D341Med (cell line): ENCODE measurements around the gene HIVEP2.

ENCODE experiments used
- DNase-seq: peaks from one replicate; pipeline ENCODE4 v3.0.0; 2012; ENCODE audit warnings: low spot score

The HIVEP2 gene

DNA sequence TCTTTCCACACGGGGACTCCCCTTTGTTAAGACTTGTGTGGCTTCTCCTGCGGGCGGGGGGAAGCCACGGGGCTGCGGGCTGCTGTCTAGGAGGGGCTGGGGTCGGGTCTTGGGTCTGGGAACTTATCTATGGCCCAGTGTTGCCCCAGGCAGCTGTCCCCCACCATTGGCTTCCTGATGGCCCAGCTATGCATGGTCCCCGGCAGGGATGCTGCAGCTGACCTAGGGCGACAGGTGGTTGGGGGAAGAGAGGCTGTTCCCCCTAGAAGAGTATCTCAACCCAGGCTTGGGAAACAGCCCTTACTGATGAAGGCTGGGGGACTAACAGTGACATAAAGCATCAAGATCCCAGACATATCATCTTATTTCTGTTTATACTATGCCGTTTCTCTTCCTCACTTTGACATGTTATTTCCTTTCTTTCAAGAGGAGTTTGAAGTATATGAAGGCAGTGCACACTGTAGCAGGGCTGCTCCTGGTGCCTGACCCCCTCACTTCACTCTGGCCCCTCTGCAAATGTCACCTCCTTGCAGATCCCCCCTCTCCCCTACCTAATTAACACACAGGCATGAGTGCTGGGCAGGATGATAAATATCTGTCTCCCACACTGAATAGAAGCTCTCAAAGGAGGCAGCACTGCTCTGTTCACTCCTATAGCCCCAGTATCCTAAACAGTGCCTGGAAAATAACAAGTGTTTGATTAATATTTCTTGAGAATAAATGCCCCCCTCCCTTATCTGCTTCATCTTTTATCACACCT is 87.0 kb downstream of the HIVEP2 start:
- DNase-seq, result no peak

DNA sequence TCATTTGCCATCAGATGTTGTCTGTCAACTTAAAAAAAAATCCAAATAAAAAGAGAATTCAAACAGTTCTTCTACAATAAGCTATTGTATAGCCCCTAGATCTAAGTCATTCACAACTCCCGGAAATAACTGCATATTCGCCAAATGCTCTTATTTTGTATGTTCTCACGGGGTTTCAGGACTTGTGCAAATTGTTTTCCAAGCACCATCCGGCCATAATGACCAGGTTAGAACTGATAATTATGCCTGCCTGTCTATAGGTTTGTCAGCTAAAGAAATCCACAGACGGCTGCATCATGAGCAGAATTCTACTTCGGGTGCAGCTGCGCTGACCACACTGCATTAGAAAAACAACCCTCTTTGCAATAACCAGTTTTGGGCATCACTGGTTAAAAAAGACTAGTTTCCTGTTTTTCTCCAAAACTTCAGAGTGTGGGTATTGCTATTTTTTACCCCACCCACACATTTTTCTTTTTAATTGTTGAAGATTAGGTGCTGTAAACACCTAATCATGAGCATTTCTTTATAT is 87.7 kb downstream of the HIVEP2 start:
- DNase-seq, result no peak

DNA sequence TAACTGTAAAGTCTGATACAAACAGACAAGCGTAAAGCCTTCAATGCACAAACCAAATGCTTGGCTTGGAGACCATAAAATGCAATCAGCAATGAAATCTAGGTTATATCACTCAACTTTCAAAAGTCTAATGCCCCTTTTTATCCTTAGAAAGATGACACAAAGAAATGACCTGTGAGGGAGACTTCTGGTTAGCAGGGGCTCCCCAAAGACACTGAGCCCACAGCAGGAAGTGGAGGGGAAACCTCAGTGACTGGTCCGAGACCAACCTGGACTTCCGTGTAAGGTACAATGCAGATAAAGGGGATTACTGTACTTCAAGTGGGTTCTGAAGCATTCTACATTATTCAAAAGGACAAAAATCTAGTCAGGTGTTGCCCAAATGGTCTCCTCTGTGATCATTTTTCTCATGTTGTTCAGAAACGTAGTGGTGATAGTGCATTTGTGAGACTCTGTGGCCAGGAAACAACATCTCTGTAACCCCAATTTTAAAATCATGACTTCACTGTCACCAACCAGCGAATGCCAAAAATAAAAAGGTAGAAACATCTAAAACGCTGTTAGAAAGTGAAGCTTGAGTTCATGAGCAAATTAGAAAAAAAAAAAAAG is 88.2 kb downstream of the HIVEP2 start:
- no peak for DNase-seq

DNA sequence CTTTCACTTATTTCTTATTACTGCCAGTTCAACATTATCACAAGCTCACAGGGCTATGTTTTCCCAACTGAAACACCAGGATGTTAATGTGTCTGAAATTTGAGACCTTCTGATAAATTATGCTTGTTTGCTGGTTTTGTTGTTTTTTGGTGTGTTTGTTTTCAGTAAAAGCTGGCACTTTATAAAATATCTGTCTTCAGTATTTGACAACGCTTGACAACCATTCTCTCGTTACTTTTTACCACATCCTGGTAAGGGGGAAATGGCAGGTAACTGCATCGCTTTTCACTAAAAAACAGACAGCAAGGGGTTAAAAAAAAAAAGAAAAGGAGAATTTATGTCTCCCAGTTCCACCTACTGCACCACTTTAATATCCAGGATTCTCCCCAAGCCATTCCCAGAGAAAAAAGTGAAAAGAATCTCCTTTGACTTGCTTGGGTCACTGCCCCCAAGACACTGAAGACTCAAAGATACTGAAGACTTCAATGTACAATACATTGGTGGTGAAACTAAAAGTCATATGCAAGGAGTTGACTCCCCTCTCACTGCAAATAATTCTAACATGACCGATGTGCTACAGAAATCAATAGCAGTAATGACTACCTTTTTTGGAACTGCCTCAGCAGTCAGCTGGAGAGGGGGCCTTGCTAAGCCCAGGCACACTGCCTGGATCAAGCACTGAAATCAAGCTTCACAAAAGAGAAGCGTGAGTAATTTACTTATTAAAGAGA is 88.9 kb downstream of the HIVEP2 start:
- DNase-seq, result no peak

DNA sequence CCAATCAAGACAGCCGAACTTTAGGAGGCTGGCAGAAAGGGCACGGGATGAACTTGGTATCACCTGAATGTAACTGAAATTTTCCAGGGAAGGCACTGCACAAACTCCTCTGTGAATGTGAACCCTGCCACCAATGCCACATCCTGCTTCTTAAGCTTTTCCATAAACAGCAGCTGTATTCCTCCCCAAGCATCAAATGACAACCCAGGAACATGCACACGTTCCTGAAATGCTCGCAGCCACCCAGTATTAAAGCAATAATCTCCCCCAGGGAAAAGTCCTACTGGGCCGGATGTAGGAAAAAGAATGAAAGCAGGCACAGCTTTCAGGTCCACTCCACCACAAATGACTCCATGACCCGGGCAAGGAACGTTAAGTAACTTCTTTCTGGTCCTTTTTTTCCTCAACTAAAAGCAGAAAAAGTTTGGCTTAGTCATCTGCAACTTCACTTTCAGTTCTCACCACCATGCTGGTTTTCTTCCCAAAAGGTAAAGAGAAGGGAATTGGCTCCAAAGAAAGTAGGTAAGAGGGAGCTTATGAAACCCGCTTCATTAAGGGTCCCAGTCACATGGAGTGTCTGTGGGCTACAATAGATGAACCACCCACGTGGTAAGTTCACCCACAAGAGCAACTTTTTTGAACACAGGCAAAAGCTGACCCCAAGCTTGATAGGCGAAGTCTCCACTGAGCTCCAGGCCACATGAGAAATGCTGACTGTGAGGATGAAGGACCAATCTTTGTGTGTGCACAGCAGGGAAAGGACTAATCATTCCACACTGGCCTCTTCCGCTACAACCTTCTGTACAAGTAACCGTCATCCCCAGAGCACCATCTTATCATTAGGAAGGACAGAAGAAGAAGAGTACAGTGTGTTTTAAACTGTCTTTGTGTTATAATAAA is 90.1 kb downstream of the HIVEP2 start:
- DNase-seq, result no peak

DNA sequence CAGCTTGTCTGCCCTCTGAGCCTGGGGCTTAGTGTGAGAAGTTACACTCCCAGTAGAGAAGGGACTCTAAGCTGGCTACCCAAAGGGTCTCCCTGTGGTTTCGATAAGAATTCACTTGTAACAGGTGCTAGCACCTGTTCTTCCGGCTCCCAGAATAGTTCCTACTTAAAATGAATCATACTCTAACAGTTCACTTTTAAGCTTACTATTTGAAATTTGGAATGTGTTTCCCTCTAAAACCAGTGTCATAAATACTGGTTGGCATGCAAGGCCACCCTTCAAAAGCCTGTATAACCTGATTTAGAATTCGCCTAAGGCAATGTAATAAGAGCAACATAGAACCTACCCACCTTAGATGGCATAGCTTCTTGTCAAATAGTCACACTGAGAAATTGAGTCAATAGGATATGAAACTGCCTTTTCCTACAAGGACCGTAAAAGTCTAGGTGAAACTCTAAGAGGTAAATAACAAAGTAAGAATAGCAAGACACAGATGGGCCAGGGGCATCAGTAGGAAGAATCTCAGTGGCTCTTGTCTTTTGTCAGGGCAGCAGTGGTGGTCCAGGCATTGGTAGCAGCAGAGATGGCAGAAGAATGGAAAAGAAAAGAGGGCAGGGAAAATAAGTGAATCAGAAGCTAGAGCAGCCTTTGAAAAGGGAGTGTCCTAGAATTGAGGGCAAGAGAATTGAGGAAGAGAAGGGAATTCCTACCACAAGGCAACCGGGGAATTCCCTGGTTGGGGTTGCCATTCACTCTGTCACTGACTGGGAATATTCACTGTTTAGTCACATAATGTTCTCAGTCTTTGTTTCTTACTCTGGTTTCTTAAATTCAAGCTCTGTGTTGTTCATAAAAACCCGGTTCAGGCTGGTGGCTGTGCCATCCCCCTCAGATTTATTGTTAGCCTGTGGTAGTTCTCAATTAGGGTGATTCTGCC is 91.5 kb downstream of the HIVEP2 start:
- no peak for DNase-seq

DNA sequence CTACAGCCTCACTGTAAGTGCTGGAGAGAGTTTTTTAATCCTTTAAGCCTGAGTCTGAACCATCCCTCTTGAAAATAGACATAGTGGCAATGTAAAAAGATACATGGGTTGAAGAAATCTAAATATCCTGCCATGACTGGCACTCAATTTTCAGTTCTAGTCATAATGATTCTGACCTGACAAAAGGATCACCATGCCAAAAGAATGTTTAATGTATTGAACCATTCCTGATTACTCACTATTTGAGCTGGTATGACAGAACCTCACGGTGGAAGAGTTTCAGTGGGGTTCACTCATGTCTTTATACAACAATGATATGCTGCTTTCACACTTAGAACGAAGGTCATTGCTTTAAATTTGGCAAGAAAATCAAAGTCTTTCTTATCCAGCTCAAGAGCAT is 93.4 kb downstream of the HIVEP2 start:
- DNase-seq, result no peak

DNA sequence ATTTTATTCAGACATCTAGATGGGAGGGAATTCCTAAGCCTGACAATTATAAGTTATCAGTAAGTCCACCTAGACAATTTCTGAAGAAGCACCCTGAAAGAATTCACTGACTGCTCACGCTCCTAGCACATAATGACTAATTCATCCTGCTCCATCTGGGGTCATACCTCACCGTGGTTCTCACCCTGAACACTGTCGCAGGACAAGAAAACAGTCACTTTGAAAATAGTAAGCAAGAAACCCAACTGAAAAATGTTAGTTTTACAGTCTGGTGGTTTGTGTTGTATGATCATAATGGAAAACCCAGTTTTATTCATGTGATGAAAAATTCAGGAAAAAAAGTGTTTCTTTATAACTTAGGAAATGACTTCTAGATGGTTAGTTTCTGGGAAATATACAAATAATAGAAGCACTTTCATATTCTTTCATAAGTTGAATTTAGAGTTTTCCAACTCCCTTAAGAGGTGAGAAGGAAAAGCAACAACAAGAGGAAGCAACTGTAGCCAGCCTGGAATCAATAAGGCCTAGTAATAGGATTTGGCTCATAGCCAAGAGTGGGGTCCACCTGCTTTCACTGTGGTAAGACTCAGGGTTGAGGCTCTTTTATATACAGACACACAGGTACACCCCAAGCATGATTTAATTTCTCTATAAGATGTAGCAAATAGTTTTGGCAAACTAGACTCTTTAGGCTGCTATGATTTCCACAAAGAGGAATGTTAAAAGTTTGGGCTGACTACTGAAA is 94.1 kb downstream of the HIVEP2 start:
- DNase-seq, result no peak

DNA sequence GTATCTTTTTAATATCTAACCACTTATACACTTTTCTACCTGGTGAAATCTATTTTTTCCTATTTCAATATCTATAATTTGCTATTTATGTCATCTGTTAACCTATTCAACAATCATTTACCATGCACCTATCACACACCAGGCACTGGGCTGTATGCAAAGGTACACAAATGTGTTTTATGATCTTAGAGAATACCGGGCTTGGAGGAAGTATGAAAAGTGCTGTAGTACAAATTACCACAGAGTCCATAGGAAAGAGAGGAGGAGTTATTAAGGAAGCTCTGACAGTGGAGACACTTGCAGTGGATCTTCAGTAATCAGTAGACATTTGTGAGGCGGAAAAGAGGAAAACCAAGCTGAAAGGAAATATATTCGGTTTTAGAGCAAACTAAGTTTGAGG is 96.0 kb downstream of the HIVEP2 start:
- no peak for DNase-seq

DNA sequence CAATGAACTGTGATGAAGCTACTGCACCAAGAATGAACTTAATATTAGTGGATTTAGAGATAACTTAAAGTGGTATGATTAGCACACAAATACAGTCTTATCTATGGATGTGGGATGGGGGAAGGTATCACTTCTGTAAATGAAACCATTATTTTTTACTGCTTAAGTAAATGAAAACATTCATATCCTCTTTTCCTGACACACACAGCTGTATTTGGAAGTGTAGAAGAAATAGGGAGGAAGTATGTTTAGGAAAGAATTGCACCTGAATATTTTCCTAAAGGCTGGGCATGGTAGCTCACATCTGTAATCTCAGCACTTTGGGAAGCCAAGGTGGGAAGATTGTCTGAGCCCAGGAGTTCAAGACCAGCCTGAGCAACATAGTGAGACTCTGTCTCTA is 96.8 kb downstream of the HIVEP2 start:
- no peak for DNase-seq

DNA sequence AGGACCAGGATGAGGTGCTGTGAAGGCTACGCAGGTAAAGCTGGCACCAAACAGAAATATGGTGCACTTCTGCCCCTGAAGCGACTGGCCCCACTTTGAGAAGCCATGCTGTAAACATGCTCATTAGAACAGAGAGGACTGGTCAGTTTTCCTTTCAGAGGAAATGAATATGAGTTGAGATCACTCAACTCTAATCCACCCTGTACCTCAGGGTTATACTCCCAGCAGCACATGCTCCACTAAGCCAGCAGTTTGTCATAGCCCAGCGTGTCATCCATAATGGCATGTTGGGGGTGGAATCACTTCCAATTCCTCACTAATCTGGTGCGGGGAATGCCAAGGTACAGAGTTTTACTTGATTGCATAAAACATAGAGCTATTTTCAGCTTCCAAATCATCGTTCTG is 98.1 kb downstream of the HIVEP2 start:
- no peak for DNase-seq

DNA sequence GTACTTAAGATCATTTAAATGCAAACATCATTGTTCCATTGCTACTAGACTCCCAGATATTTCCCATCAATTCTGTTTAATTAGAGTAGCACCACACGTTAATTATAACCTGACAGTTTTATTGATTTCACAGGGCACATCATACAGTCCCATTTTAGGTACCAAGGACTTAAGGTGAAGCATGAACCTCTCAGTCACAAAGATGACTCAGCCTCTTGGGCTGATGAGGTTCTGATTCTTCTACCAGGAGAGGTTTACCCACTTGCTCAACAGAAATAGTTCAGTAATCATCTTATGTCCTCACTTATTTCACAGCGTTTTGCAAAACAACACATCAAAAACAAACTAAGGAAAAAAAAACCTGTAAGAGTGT is 98.5 kb downstream of the HIVEP2 start:
- no peak for DNase-seq

DNA sequence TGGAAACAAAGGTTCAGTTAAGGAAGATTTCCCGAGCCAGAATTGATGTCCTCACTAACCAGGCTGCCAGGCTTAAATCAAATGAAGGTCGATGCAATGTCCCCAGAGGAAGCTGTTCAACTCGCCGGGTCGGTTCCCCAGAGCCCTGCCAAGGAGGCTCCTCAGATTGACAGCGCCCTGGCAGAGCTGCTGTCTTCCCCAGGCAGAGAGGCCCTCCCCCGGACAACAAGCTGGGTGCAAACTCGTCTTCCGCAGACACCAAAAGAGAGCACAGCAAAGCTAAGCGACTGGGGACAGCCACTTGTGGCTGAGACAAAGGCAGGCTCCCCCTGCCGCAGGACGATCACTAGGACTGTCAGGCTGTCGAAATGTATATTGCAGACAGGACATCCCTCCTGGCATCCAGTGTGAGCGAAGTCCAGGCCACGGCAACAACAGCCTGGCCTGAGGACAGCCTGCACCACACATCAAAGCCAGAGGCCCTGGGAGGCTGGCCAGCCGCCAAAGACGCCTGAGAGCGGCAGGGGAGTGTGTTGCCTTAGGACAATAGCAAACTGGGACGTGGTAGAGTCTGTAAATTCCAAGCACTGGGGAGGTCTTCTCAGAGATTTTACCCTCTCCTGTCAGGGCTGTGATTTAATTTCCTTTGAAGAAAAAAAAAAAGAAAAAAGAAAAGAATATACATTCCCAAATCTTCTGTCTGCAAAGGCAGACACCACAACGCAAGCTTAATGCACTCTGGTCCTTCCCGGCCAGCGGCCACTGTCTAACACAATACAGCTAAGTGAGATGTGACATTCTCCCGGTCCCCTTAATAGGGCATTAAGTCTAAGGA is 99.1 kb downstream of the HIVEP2 start:
- peak; percentile 24 for DNase-seq

DNA sequence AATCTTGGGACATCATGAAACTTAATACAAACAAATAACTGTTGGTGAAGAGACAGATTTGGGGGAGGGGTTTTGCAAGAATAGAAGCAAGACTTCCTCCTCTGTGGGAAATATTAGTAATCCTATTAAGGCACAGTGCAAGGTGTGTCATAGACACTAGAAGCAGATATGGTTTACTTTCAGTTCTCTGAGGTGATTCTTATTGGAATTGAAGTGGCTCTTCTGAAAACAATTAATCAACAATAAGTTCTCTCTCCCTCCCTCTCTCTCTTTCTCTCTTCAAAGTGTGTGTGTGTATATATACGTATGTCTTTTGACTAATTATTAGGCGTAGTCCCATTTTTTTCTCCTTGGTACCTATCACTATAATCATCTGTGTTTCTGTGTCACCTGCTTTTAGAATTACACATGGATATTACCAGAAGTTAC is 99.8 kb downstream of the HIVEP2 start:
- DNase-seq, result no peak

DNA sequence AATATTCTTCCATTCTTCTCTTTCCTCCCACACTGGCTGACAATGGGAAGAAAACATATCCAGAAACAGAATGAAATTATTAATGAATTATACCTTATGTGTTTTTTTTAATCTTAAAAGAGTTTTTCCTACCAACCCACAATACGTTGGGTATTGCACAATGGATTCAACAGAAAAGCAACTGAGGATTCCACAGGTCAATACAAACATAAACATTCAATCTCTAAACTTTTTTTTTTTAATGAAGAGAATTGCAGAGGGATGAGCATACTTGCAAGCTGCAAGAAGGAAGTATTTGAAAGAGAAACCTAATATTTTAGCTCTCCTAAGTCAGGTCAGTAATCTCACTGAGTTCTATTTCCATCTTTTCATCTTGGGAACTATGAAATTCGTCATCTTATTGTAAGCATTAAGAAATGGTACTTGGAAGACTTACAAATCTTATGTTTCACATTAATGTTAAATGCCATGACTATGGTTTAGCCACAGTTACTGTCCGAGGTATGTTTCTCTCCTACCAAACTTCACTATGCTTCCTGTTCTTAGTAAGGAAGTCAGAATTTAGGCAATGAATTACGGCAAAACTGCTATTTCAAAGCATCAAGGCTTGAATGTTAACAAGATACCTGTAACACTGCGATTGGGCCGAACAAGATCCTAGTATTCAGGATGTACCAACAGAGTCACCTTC is 100.8 kb downstream of the HIVEP2 start:
- DNase-seq, result no peak

DNA sequence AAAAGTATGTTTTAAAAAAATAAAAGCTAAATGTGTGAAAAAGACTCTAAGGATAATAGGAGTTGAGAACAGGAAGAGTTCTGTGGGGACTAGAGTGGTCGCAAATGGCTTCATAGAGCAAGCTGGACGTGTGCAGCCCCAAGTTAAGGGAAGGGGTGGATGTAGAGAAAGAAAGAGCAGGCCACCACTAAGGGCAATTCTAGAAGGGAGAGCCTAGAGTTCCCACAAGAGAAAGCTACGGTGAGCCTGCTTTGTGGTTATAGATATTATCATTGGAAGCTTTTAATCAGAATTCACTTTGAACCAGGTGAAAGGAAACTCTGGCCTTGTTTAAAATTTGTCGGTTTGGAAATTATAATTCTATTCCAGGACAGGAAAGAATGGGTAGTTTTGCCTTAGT is 101.6 kb downstream of the HIVEP2 start:
- DNase-seq, result no peak

DNA sequence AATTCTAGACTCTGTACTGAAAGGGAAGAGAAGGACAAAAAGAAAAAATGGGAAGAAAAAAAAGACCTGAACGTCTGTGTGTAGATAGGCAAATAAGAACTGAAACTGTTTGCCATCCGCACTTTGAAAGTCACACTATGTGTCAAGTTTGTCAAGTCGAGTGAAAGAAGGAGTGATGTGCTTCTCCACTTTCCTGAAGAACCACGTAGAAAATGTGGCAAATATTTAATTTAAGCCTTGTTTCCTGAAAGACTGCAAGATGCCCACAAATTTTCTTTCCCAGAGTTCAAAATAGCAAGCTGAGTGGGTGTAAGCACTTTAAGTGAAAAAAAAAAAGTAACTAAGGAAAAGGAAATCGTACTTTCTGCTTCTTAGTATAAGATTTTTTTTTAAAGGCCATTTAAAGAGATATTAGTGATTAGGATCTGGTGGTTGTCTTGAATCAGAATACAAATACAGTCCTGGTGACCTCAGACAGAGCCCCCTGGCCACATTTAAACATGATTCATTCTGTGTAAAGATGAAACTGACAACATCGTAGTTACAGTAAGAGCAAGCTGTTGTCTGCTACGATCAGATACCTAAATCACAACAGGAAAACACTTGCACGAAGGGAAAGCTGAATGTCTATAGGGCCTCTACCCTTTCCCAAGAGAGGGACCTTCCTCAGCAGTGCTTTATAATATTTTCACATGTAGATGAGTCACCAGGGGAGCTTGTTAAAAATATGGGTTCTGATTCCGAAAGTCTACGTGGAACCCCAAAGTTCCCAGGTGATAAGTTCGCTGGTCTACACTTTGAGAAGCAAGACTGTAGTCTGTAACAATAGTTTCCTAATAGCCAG is 102.3 kb downstream of the HIVEP2 start:
- DNase-seq, result no peak

DNA sequence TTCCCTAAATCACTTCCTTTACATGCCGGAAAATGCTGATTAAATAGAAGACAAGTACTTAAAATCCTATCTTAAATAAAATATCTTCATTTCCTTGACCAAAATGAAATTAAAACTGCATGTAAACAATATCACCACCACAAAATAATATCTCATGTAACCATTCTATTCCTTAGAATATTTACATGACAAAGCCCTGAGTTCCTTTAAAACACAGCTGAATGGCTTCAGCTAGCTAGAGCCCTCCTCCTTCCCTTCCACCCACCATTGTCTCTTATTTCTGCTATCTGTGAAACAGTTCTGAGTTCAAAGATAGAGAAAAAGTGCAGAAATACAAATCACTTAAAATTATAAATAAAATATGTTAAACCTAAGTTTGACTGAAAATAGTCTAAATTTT is 103.1 kb downstream of the HIVEP2 start:
- DNase-seq, result no peak
